HepG2 (cell line): ENCODE measurements around the gene SFT2D2. TPM values are rescaled to one million over a fixed set of nuclear protein-coding genes. Genes with fewer than 3 reads are reported as not detected.
A peak's percentile ranks its signal among the peaks of the same experiment; 100 is the strongest.

Experiments
- CHCHD3 ChIP-seq: sonication (generic); formaldehyde crosslinking; IDR thresholded peaks from 2 replicates; pipeline ENCODE4 v1.8.0; 2022; ENCODE audit warnings: mild to moderate bottlenecking, missing genetic modification reagents, moderate library complexity
- CREM ChIP-seq, 2 experiments: sonication (generic) in 1 of 2; formaldehyde crosslinking in 1 of 2; IDR thresholded peaks; 2 replicates each; pipeline versions ENCODE4 v1.4.0 to v1.6.1; 2016 to 2020; ENCODE audit warnings: antibody characterized with exemption in 1 of 2, mild to moderate bottlenecking in 1 of 2, missing genetic modification reagents in 1 of 2
- DNMT3B ChIP-seq: conservative IDR thresholded peaks from 2 replicates; pipeline ENCODE4 v1.6.1; 2016; ENCODE audit warnings: missing biosample characterization, control low read depth
- E2F1 ChIP-seq: sonication (generic); formaldehyde crosslinking; IDR thresholded peaks from 2 replicates; pipeline ENCODE4 v1.5.0; 2020; ENCODE audit warnings: missing genetic modification reagents
- HNRNPL ChIP-seq: fragments of 200-400 bp; formaldehyde crosslinking; IDR thresholded peaks from 2 replicates; pipeline ENCODE4 v1.6.1; 2017; ENCODE audit warnings: mild to moderate bottlenecking, low read depth, low read length
- IRX3 ChIP-seq: sonication (generic); formaldehyde crosslinking; IDR thresholded peaks from 2 replicates; pipeline ENCODE4 v1.8.1; 2023; ENCODE audit warnings: mild to moderate bottlenecking, low read depth, missing genetic modification reagents, borderline replicate concordance
- MAFF ChIP-seq: IDR thresholded peaks from 2 replicates; pipeline ENCODE4 v1.6.1; 2011; ENCODE audit warnings: low read depth, low read length, improper control_type of control experiment
- MTA3 ChIP-seq: sonication (generic); formaldehyde crosslinking; IDR thresholded peaks from 2 replicates; pipeline ENCODE4 v1.4.0; 2020; ENCODE audit warnings: missing genetic modification reagents
- NCOA2 ChIP-seq: sonication (generic); formaldehyde crosslinking; IDR thresholded peaks from 2 replicates; pipeline ENCODE4 v1.8.0; 2022; ENCODE audit warnings: inconsistent platforms
- NFKBIZ ChIP-seq: IDR thresholded peaks from 2 replicates; pipeline ENCODE4 v1.6.1; 2018; ENCODE audit warnings: missing genetic modification reagents, missing compliant biosample characterization
- NR1H2 ChIP-seq: sonication (generic); formaldehyde crosslinking; IDR thresholded peaks from 2 replicates; pipeline ENCODE4 v1.8.1; 2022; ENCODE audit warnings: low read depth, missing genetic modification reagents, borderline replicate concordance
- POGZ ChIP-seq: sonication (generic); formaldehyde crosslinking; IDR thresholded peaks from 2 replicates; pipeline ENCODE4 v1.4.0; 2020; ENCODE audit warnings: mild to moderate bottlenecking, missing genetic modification reagents
- SATB2 ChIP-seq: sonication (generic); formaldehyde crosslinking; IDR thresholded peaks from 2 replicates; pipeline ENCODE4 v1.5.0; 2020; ENCODE audit warnings: missing genetic modification reagents
- SKI ChIP-seq: fragments of 450-650 bp; IDR thresholded peaks from one replicate; pipeline ENCODE4 v1.6.1; 2018; ENCODE audit warnings: mild to moderate bottlenecking; ENCODE audit not compliant: partially characterized antibody
- USF2 ChIP-seq, 2 experiments: sonication (generic) in 1 of 2; formaldehyde crosslinking in 1 of 2; IDR thresholded peaks; 2 replicates each; pipeline versions ENCODE4 v1.5.1 to v1.6.1; 2011 to 2020; ENCODE audit warnings: borderline replicate concordance in 1 of 2, low read depth in 1 of 2, low read length in 1 of 2, mild to moderate bottlenecking in 1 of 2, missing genetic modification reagents in 1 of 2, moderate library complexity in 1 of 2
- XBP1 ChIP-seq: sonication (generic); formaldehyde crosslinking; IDR thresholded peaks from 2 replicates; pipeline ENCODE4 v1.5.0; 2020; ENCODE audit warnings: missing genetic modification reagents
- ZBTB43 ChIP-seq: sonication (generic); formaldehyde crosslinking; conservative IDR thresholded peaks from 2 replicates; pipeline ENCODE4 v1.4.0; 2020; ENCODE audit warnings: missing genetic modification reagents
- ZFP36L1 ChIP-seq: sonication (generic); formaldehyde crosslinking; IDR thresholded peaks from 2 replicates; pipeline ENCODE4 v1.8.0; 2022; ENCODE audit warnings: mild to moderate bottlenecking, missing genetic modification reagents, moderate library complexity
- ZHX1 ChIP-seq: sonication (generic); formaldehyde crosslinking; IDR thresholded peaks from 2 replicates; pipeline ENCODE4 v1.8.1; 2022; ENCODE audit warnings: low read depth, mild to moderate bottlenecking, missing genetic modification reagents
- ZNF367 ChIP-seq: sonication (generic); formaldehyde crosslinking; IDR thresholded peaks from 2 replicates; pipeline ENCODE4 v1.4.0; 2020; ENCODE audit warnings: missing genetic modification reagents, borderline replicate concordance
- ZNF432 ChIP-seq: sonication (generic); formaldehyde crosslinking; IDR thresholded peaks from 2 replicates; pipeline ENCODE4 v1.5.0; 2020; ENCODE audit warnings: missing genetic modification reagents, mild to moderate bottlenecking, borderline replicate concordance
- ZNF839 ChIP-seq: sonication (generic); formaldehyde crosslinking; IDR thresholded peaks from 2 replicates; pipeline ENCODE4 v1.4.0; 2020; ENCODE audit warnings: missing genetic modification reagents, mild to moderate bottlenecking, borderline replicate concordance
- polyA plus RNA-seq, 8 experiments: library from polyadenylated mRNA; depleted of rRNA in 3 of 8; stranded (reverse) in 7 of 8; unstranded in 1 of 8; fragments of >200 nt; fragmentation: Illumina TruSeq in 4 of 8; extraction: Trizol in 4 of 8; gene quantifications; 2 replicates each; pipeline versions ENCODE4 v1.2.1 to v1.2.3, GENCODE V29; 2011 to 2016; ENCODE audit warnings: low read depth in 4 of 8, missing spikeins in 1 of 8, mixed read lengths in 1 of 8; ENCODE audit not compliant: insufficient read depth in 1 of 8
- total RNA-seq, 5 experiments: library from RNA; depleted of rRNA; stranded (reverse); fragments of >200 nt; fragmentation: Illumina TruSeq; extraction: Trizol; gene quantifications; 2 replicates each; pipeline ENCODE4 v1.2.3, GENCODE V29; 2016; ENCODE audit warnings: low read depth in 1 of 5

Gene SFT2D2
- total and polyA plus RNA-seq, 2 of the 13 experiments (the other 11 are each of a cell fraction or from before 2014, with no cell fraction given), result 10.0 to 28.8 TPM

- TF ChIP-seq DNMT3B (CRISPR knock-in tag), result no peak
- peak; percentile 89 for TF ChIP-seq ZNF839 (CRISPR knock-in tag)
- peak; percentile 36; the same call in 1 of the 2 replicates for TF ChIP-seq NCOA2 (CRISPR knock-in tag)
- peak; percentile 98 for TF ChIP-seq POGZ (CRISPR knock-in tag)
- TF ChIP-seq CREM (IDR thresholded peaks at IDR 0.05), result peak; percentile 84
- no peak for TF ChIP-seq CREM (CRISPR knock-in tag; IDR thresholded peaks at IDR 0.05)
- no peak for TF ChIP-seq NFKBIZ (CRISPR knock-in tag)
- no peak for TF ChIP-seq NR1H2 (CRISPR knock-in tag)
- TF ChIP-seq ZFP36L1 (CRISPR knock-in tag), result no peak; the same call in 1 of the 2 replicates
- TF ChIP-seq E2F1 (CRISPR knock-in tag), result no peak
- TF ChIP-seq USF2 (IDR thresholded peaks at IDR 0.05; ENCODE audit: low read depth, low read length), result no peak
- TF ChIP-seq USF2 (CRISPR knock-in tag; IDR thresholded peaks at IDR 0.05; ENCODE audit: borderline replicate concordance), result no peak
- TF ChIP-seq MAFF, result no peak
- no peak for TF ChIP-seq HNRNPL
- TF ChIP-seq ZBTB43 (CRISPR knock-in tag), result no peak
- peak; percentile 76; the same call in 1 of the 2 replicates for TF ChIP-seq ZHX1
- TF ChIP-seq IRX3, result no peak
- TF ChIP-seq XBP1 (CRISPR knock-in tag), result no peak
- TF ChIP-seq SKI, result no peak
- no peak for TF ChIP-seq MTA3 (CRISPR knock-in tag)
- no peak for TF ChIP-seq CHCHD3
- no peak for TF ChIP-seq ZNF432
- peak; percentile 56; the same call in 1 of the 2 replicates for TF ChIP-seq SATB2
- no peak; the same call in 1 of the 2 replicates for TF ChIP-seq ZNF367 (CRISPR knock-in tag)
These were observed 47.0 kb upstream of the SFT2D2 start, which contains the start of gene TIPRL (continued) for GRCh38 chr1:168178638-168179437.
